GM13977 (cell line): Measurements from ENCODE around the gene SYNDIG1.

Source experiments
- DNase-seq: peaks from one replicate; pipeline ENCODE4 v3.0.0; 2012; ENCODE audit warnings: low spot score
- in situ Hi-C: fragments of 300-500 bp; cut with MboI; formaldehyde crosslinking; loops from one replicate; pipeline ENCODE4 v1.12.0; 2022; ENCODE audit warnings: low sequenced_read_pairs, low pct_unique_long_range_greater_than_20kb, mixed read lengths, inconsistent platforms; ENCODE audit not compliant: unreplicated experiment
- TF ChIP-seq, protein P1 (sequence below): IDR thresholded peaks from 2 replicates; pipeline ENCODE4 v1.5.1; 2012; ENCODE audit warnings: mild to moderate bottlenecking, control low read depth; ENCODE audit not compliant: insufficient read depth; ENCODE audit errors: extremely low read depth, missing control alignments

Gene SYNDIG1

GRCh38 chr20:24544371-24544770 lies 74.9 kb downstream of the SYNDIG1 start:
- TF ChIP-seq, protein P1, sequence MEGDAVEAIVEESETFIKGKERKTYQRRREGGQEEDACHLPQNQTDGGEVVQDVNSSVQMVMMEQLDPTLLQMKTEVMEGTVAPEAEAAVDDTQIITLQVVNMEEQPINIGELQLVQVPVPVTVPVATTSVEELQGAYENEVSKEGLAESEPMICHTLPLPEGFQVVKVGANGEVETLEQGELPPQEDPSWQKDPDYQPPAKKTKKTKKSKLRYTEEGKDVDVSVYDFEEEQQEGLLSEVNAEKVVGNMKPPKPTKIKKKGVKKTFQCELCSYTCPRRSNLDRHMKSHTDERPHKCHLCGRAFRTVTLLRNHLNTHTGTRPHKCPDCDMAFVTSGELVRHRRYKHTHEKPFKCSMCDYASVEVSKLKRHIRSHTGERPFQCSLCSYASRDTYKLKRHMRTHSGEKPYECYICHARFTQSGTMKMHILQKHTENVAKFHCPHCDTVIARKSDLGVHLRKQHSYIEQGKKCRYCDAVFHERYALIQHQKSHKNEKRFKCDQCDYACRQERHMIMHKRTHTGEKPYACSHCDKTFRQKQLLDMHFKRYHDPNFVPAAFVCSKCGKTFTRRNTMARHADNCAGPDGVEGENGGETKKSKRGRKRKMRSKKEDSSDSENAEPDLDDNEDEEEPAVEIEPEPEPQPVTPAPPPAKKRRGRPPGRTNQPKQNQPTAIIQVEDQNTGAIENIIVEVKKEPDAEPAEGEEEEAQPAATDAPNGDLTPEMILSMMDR = no peak
- DNase-seq = no peak
- in situ Hi-C loops = no loop called here

DNA sequence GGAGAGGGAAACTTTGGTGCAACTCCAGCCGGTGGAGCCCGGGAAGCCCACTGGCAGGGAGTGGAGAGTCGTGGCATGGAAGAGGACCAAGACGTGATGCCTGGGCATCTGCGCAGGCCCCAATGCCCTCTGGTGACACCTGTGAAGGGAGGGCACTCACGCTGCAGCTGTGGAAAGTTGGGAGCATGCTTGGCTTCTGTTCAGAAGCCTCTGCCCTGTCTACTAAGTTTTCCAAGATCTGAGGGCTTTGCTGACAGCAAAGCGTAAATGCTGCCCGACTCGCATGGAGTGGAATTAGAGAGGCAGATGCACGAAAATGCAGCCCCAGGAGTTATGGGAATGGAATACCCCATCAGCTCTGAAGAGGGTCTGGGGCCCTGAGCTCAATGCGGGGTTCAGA lies 75.7 kb downstream of the SYNDIG1 start:
- DNase-seq = no peak
- in situ Hi-C loops = no loop called here
- TF ChIP-seq, protein P1 = no peak

- TF ChIP-seq, protein P1 = no peak
- DNase-seq = no peak
- in situ Hi-C loops = no loop called here
These were observed 76.9 kb downstream of the SYNDIG1 start for GRCh38 chr20:24546232-24546892.

GRCh38 chr20:24547967-24548366 lies 78.5 kb downstream of the SYNDIG1 start:
- TF ChIP-seq, protein P1 = no peak
- no peak for DNase-seq
- in situ Hi-C loops = no loop called here

GRCh38 chr20:24559114-24559732 lies 89.8 kb downstream of the SYNDIG1 start:
- DNase-seq = no peak
- in situ Hi-C loops = no loop called here
- TF ChIP-seq, protein P1 = no peak

- DNase-seq = no peak
- in situ Hi-C loops = no loop called here
- TF ChIP-seq, protein P1 = no peak
These were observed 91.4 kb downstream of the SYNDIG1 start for GRCh38 chr20:24560571-24561491.
